ENCODE measurements around the gene TMEM87A.

- no peak for TF ChIP-seq CTCF (IDR thresholded peaks at IDR 0.05; ENCODE audit: insufficient read depth, low read length, poor library complexity, severe bottlenecking)
- TF ChIP-seq EZH2phosphoT487 (conservative IDR thresholded peaks at IDR 0.05; ENCODE audit: low read length) = no peak
Measured at GRCh38 chr15:42319206-42319605, 46.0 kb upstream of the TMEM87A start.
